SK-N-SH treated with all-trans-retinoic acid at 6 μM for 48 hours (cell line): ENCODE results near the gene RNF175.

ENCODE experiments used
- ATAC-seq: fragments of 200-7000 bp; cut with Tn5 transposase; 3 replicates; pipeline ENCODE4 v1.9.1; 2020; ENCODE audit warnings: mild to moderate bottlenecking, moderate library complexity
- ARNTL ChIP-seq: fragments of 450-650 bp; formaldehyde crosslinking; IDR thresholded peaks from 2 replicates; pipeline ENCODE4 v1.5.0; 2020; ENCODE audit warnings: low read depth, mild to moderate bottlenecking, moderate library complexity, borderline replicate concordance
- CSDC2 ChIP-seq: fragments of 250-450 bp; sonication (Bioruptor Pico); IDR thresholded peaks from 2 replicates; pipeline ENCODE4 v1.5.0; 2020; ENCODE audit warnings: mild to moderate bottlenecking, moderate library complexity
- ESRRG ChIP-seq: fragments of 250-450 bp; sonication (Bioruptor Pico); IDR thresholded peaks from 2 replicates; pipeline ENCODE4 v1.6.1; 2021; ENCODE audit warnings: mild to moderate bottlenecking
- GLIS3 ChIP-seq: fragments of 250-450 bp; sonication (Bioruptor Pico); IDR thresholded peaks from 2 replicates; pipeline ENCODE4 v1.5.0; 2020; ENCODE audit warnings: mild to moderate bottlenecking, moderate library complexity
- ISL1 ChIP-seq: fragments of 250-450 bp; sonication (Bioruptor Pico); IDR thresholded peaks from 2 replicates; pipeline ENCODE4 v2.1.2; 2022; ENCODE audit warnings: mild to moderate bottlenecking, moderate library complexity
- OSR1 ChIP-seq: fragments of 250-450 bp; sonication (Bioruptor Pico); IDR thresholded peaks from 2 replicates; pipeline ENCODE4 v1.8.0; 2022; ENCODE audit warnings: moderate library complexity, mild to moderate bottlenecking, inconsistent platforms
- PPARA ChIP-seq: fragments of 250-450 bp; sonication (Bioruptor Pico); IDR thresholded peaks from 2 replicates; pipeline ENCODE4 v1.5.0; 2020; ENCODE audit warnings: mild to moderate bottlenecking, borderline replicate concordance
- RARB ChIP-seq: fragments of 250-450 bp; sonication (Bioruptor Pico); IDR thresholded peaks from 2 replicates; pipeline ENCODE4 v1.8.0; 2021; ENCODE audit warnings: mild to moderate bottlenecking, moderate library complexity
- SNAI2 ChIP-seq: fragments of 250-450 bp; sonication (Bioruptor Pico); IDR thresholded peaks from 2 replicates; pipeline ENCODE4 v1.5.0; 2020; ENCODE audit warnings: mild to moderate bottlenecking, moderate library complexity
- TCF4 ChIP-seq: fragments of 250-450 bp; sonication (Bioruptor Pico); IDR thresholded peaks from 2 replicates; pipeline ENCODE4 v1.8.0; 2021; ENCODE audit warnings: mild to moderate bottlenecking, moderate library complexity, borderline replicate concordance
- ZC3H10 ChIP-seq: fragments of 250-450 bp; sonication (Bioruptor Pico); IDR thresholded peaks from 2 replicates; pipeline ENCODE4 v1.5.1; 2021; ENCODE audit warnings: mild to moderate bottlenecking, moderate library complexity
- ZFP3 ChIP-seq: fragments of 250-450 bp; sonication (Bioruptor Pico); IDR thresholded peaks from 2 replicates; pipeline ENCODE4 v1.5.0; 2020; ENCODE audit warnings: mild to moderate bottlenecking, moderate library complexity
- ZFP30 ChIP-seq: fragments of 450-650 bp; formaldehyde crosslinking; IDR thresholded peaks from 2 replicates; pipeline ENCODE4 v1.5.0; 2022; ENCODE audit warnings: mild to moderate bottlenecking, moderate library complexity
- ZNF565 ChIP-seq: fragments of 450-650 bp; formaldehyde crosslinking; conservative IDR thresholded peaks from 2 replicates; pipeline ENCODE4 v1.5.0; 2020; ENCODE audit warnings: low read depth, mild to moderate bottlenecking, moderate library complexity
- ZNF70 ChIP-seq: fragments of 450-650 bp; formaldehyde crosslinking; IDR thresholded peaks from 2 replicates; pipeline ENCODE4 v1.5.0; 2020; ENCODE audit warnings: mild to moderate bottlenecking, moderate library complexity
- ZNF8 ChIP-seq: fragments of 450-650 bp; formaldehyde crosslinking; IDR thresholded peaks from 2 replicates; pipeline ENCODE4 v1.5.0; 2020; ENCODE audit warnings: mild to moderate bottlenecking, moderate library complexity
- TF ChIP-seq, protein P1 (sequence below): fragments of 250-450 bp; sonication (Bioruptor Pico); IDR thresholded peaks from 2 replicates; pipeline ENCODE4 v1.8.0; 2020; ENCODE audit warnings: mild to moderate bottlenecking, moderate library complexity, borderline replicate concordance
- TF ChIP-seq, protein P2 (sequence below): fragments of 250-450 bp; sonication (Bioruptor Pico); IDR thresholded peaks from 2 replicates; pipeline ENCODE4 v1.5.1; 2020; ENCODE audit warnings: low read depth, mild to moderate bottlenecking, moderate library complexity
- TF ChIP-seq, protein P3 (sequence below): fragments of 250-450 bp; sonication (Bioruptor Pico); IDR thresholded peaks from 2 replicates; pipeline ENCODE4 v1.5.0; 2020; ENCODE audit warnings: mild to moderate bottlenecking, moderate library complexity
- TF ChIP-seq, protein P4 (sequence below): fragments of 250-450 bp; sonication (Bioruptor Pico); IDR thresholded peaks from 2 replicates; pipeline ENCODE4 v1.5.1; 2021; ENCODE audit warnings: mild to moderate bottlenecking, moderate library complexity

The RNF175 gene

DNA sequence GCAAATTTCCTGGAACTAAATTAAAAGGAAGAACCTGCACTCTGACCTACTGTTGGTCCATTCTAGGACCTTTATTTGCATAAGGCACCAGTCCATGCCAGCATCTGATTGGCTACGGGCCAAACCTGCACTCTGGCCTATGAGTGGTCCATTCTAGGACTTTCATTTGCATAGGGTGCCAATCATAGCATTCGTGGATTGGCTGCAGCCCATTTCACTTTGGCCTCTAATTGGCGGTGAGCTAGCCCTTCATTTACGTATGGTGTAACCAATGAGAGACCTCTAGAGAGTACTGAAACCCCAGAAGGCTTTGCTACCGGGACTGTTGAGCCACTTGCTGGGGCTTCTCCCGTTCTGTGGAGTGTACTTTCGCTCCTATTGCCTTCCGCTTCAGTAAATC is 6.1 kb upstream of the RNF175 start:
- no peak for ATAC-seq
- TF ChIP-seq ZNF8 (CRISPR knock-in tag), result no peak
- no peak for TF ChIP-seq ZFP30 (CRISPR knock-in tag)
- no peak for TF ChIP-seq ZFP3 (CRISPR knock-in tag)
- no peak for TF ChIP-seq PPARA (CRISPR knock-in tag)
- TF ChIP-seq TCF4 (CRISPR knock-in tag), result no peak
- no peak for TF ChIP-seq ESRRG (CRISPR knock-in tag)
- no peak for TF ChIP-seq GLIS3 (CRISPR knock-in tag)
- TF ChIP-seq OSR1 (CRISPR knock-in tag), result no peak
- TF ChIP-seq, protein P1, sequence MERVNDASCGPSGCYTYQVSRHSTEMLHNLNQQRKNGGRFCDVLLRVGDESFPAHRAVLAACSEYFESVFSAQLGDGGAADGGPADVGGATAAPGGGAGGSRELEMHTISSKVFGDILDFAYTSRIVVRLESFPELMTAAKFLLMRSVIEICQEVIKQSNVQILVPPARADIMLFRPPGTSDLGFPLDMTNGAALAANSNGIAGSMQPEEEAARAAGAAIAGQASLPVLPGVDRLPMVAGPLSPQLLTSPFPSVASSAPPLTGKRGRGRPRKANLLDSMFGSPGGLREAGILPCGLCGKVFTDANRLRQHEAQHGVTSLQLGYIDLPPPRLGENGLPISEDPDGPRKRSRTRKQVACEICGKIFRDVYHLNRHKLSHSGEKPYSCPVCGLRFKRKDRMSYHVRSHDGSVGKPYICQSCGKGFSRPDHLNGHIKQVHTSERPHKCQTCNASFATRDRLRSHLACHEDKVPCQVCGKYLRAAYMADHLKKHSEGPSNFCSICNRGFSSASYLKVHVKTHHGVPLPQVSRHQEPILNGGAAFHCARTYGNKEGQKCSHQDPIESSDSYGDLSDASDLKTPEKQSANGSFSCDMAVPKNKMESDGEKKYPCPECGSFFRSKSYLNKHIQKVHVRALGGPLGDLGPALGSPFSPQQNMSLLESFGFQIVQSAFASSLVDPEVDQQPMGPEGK (CRISPR knock-in tag), result no peak
- no peak for TF ChIP-seq CSDC2 (CRISPR knock-in tag)
- no peak for TF ChIP-seq RARB
- TF ChIP-seq ZNF70 (CRISPR knock-in tag), result no peak

DNA sequence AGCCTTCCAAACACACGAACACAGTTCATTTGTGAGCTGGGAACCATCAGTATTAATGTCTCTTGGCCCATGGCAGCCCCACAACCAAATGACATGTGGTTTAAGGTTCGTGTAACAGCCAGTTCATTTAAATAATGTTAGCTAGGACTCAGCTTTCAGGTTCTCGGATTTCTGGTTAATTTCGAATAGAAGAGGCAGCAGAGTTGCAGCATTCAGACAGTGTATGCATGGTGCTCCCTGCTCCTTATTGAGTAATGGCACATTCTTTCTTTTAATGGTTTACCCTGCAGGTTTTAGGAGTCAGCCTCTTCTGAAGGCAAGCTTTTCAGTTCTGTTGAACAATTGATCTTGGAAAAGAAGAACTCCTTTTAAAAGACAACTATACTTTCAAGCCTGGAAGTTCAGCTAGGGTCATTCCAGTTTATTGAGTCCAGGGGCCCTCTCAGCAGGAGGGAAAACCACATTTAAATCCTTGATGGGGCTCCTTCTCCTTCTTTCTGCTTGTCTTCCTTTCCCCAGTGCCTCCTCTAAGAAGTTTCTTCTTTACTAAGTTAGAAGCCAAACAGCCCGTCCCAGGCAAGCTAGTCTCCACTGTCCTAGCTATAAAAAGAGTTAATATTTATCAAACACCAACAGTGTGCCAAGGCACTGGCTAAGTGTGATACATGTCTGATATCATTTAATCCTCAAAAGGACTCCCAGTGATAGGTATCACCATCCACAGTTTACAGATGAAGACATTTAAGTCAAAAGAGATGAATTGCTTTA is 5.0 kb upstream of the RNF175 start:
- TF ChIP-seq ZNF8 (CRISPR knock-in tag), result no peak
- TF ChIP-seq, protein P2, sequence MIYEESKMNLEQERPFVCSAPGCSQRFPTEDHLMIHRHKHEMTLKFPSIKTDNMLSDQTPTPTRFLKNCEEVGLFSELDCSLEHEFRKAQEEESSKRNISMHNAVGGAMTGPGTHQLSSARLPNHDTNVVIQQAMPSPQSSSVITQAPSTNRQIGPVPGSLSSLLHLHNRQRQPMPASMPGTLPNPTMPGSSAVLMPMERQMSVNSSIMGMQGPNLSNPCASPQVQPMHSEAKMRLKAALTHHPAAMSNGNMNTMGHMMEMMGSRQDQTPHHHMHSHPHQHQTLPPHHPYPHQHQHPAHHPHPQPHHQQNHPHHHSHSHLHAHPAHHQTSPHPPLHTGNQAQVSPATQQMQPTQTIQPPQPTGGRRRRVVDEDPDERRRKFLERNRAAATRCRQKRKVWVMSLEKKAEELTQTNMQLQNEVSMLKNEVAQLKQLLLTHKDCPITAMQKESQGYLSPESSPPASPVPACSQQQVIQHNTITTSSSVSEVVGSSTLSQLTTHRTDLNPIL, result no peak
- no peak for TF ChIP-seq ZC3H10
- TF ChIP-seq RARB, result no peak
- TF ChIP-seq ESRRG (CRISPR knock-in tag), result no peak
- TF ChIP-seq ISL1 (CRISPR knock-in tag), result no peak
- no peak for TF ChIP-seq GLIS3 (CRISPR knock-in tag)
- TF ChIP-seq SNAI2 (CRISPR knock-in tag), result no peak
- TF ChIP-seq, protein P3, sequence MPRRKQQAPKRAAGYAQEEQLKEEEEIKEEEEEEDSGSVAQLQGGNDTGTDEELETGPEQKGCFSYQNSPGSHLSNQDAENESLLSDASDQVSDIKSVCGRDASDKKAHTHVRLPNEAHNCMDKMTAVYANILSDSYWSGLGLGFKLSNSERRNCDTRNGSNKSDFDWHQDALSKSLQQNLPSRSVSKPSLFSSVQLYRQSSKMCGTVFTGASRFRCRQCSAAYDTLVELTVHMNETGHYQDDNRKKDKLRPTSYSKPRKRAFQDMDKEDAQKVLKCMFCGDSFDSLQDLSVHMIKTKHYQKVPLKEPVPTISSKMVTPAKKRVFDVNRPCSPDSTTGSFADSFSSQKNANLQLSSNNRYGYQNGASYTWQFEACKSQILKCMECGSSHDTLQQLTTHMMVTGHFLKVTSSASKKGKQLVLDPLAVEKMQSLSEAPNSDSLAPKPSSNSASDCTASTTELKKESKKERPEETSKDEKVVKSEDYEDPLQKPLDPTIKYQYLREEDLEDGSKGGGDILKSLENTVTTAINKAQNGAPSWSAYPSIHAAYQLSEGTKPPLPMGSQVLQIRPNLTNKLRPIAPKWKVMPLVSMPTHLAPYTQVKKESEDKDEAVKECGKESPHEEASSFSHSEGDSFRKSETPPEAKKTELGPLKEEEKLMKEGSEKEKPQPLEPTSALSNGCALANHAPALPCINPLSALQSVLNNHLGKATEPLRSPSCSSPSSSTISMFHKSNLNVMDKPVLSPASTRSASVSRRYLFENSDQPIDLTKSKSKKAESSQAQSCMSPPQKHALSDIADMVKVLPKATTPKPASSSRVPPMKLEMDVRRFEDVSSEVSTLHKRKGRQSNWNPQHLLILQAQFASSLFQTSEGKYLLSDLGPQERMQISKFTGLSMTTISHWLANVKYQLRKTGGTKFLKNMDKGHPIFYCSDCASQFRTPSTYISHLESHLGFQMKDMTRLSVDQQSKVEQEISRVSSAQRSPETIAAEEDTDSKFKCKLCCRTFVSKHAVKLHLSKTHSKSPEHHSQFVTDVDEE (CRISPR knock-in tag), result no peak
- TF ChIP-seq ZFP3 (CRISPR knock-in tag), result no peak
- no peak for TF ChIP-seq ZNF70 (CRISPR knock-in tag)
- no peak for TF ChIP-seq ARNTL (CRISPR knock-in tag)
- TF ChIP-seq, all 23 proteins: peak for 0
- no peak for ATAC-seq

DNA sequence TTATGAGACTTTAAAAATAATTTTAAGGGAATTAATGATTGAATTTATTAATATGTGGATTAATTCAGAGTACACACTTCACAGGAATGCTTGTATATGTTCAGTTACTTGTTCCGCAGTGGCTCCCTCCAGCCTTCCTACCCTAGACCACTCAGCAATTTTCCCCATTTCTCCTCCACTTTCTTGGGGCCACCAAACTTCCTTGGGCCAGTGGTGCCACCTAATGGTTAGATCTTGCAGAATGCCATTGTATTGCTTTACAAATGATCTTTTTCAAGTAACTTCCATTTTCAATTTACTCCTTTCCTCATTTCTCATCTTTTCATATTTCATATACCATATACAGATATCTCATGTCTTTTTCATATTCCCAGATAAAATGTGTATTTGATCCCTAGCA is 3.6 kb upstream of the RNF175 start:
- ATAC-seq, result no peak

More for the DNA sequence above, 3.6 kb upstream of the RNF175 start:
- TF ChIP-seq SNAI2 (CRISPR knock-in tag) (no peak), ZNF565 (CRISPR knock-in tag) (no peak), ZFP30 (CRISPR knock-in tag) (no peak), GLIS3 (CRISPR knock-in tag) (no peak), PPARA (CRISPR knock-in tag) (no peak), CSDC2 (CRISPR knock-in tag) (no peak)
- TF ChIP-seq, protein P3 (CRISPR knock-in tag), result no peak
- TF ChIP-seq, protein P4, sequence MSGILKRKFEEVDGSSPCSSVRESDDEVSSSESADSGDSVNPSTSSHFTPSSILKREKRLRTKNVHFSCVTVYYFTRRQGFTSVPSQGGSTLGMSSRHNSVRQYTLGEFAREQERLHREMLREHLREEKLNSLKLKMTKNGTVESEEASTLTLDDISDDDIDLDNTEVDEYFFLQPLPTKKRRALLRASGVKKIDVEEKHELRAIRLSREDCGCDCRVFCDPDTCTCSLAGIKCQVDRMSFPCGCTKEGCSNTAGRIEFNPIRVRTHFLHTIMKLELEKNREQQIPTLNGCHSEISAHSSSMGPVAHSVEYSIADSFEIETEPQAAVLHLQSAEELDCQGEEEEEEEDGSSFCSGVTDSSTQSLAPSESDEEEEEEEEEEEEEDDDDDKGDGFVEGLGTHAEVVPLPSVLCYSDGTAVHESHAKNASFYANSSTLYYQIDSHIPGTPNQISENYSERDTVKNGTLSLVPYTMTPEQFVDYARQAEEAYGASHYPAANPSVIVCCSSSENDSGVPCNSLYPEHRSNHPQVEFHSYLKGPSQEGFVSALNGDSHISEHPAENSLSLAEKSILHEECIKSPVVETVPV, result no peak
